GM18909 (cell line): Measurements from ENCODE around the gene CMTR1.

Experiments
- ATAC-seq: cut with Tn5 transposase; IDR thresholded peaks from one replicate; pipeline ENCODE4 v1.9.1; 2021; ENCODE audit warnings: mild to moderate bottlenecking; ENCODE audit not compliant: unreplicated experiment, poor library complexity

Gene CMTR1

DNA sequence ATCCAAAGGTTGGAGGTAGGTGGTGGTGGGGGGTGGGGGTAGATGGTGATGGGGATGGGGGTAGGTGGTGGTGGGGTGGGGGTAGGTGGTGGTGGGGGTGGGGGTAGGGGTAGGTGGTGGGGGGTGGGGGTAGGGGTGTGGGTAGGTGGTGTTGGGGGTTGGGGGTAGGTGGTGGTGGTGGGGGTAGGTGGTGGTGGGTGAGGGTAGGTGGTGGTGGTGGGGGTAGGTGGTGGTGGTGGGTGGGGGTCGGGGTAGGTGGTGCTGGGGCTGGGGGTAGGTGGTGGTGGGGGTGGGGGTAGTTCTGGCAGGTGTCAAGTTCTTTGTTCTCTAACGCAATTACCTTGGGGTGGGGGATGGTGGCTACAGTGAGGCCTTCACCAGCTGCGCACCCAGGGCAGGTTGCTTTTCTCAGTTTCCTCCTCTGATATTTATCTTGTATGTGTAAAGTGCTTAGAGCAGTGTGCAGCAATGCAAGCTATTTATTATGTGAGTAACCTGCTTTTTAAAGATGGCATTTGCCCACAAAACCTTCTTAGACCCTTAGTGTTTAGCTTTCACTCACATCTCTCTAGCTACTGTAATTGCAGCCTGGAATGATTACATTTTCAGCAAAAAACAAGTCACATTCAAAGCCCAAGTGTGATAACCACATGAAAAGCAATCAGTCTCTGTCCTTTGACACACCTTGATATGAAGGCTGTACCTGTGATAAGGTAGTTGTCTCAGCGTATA is 74.8 kb downstream of the CMTR1 start:
- ATAC-seq, result no peak

DNA sequence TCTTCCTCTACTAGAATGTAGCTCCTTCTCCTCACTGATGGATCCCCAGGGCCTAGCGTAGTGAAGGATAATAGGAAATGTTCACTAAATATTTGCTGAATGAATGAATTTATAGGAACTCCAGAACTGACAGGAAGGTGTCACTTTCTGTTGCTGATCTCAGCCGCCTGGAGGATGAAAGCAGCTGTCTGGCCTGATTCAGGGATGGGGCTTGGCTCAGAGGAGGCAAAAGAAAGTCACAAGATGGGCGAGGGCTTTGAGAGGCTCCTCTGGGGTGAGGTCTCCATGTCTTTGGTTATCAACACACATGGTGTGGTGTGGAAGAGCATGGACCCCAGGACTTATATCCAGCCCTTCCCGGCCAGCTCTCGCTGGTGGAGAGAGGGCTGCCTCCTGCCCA is 78.2 kb downstream of the CMTR1 start:
- ATAC-seq, result no peak

DNA sequence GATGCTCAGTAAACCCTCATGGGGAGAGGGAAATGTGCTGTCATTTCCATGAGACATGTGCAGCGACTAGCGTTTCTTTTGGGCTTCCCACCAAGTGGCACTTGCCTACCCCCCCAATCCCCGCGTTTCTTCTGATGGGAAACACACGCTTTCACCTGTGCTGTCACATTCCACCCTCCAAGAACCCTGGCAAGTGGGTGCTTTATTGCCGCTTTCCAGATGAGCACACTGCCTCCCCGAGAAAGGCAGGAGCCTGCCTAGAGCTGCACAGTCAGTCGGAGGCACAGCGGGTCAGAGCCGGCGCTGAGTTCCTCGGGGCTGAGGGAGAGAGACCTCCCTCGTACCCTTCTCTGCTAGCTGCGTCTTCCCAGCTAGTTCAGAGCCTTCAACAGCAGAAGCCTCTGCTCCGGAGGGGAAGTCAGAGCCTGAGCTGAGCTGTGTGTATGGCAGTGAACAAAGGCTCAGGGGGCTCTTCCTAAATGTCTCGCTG is 78.9 kb downstream of the CMTR1 start:
- ATAC-seq, result no peak

DNA sequence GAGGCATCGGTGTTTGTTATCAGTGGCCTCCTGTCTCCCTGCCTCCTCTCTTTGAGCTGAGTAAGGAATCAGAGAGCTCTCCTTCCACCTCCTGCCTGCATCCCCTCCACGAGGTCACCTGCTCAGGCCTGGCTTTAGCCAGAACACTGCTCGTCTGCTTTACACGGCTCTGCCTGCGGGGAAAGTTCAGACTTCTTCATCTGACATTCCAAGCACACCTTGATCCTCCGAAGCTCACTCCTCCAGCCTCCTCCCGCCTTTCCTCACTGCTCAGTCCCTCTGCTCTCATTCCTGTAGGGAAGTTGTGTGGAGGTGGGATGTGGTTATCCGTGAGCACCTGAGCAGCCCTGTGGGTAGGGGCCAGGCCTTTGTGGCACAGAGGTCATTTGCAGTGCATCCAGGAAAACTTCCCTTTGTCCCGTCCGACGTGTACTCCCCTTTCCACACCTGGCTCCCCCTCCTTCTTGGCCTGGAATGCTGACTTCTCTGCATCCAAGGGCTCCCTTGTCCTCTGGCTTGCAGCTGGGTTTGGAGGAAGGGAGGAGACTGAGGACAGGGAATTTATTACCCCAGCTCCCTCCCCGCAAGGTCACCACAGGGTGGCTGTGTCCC is 79.5 kb downstream of the CMTR1 start:
- ATAC-seq, result no peak

DNA sequence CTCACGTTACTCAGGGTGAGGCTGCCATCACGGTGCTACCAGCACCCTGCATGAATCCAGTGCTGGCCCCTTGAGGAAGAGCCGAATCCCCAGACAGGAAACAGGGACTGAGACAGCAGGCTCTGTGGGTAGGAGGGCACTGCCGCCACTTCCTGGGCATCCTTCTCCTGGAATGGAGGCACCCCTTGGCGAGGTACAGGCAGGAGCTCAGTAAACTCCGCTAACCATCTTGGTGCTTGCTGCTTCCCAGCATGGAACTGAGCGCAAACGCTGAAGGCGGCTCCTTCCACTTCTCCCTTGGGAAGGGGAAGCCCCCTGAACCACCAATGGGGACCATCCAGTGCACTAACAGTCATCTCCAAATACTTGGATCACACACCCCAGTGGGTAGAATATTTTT is 80.1 kb downstream of the CMTR1 start:
- ATAC-seq, result no peak

DNA sequence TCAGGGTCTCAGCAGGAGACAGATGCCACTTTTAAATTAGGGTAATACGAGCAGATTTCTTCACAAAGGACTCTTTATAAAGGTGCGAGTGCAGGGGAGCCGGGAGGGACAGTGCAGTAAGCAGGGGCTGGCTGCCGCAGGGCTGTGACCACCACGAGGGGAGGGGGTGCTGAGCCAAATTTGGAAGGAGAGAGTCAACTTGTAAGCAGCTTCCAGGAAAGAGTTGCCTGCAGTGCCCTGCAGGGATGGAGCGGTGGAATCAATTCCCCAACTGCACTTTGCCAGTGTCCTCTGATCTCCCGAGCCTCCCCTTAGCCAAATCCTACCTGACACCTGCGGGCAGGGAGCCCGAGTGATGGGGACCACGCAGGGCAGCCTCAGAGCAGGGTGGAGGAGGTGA is 80.6 kb downstream of the CMTR1 start:
- no peak for ATAC-seq

DNA sequence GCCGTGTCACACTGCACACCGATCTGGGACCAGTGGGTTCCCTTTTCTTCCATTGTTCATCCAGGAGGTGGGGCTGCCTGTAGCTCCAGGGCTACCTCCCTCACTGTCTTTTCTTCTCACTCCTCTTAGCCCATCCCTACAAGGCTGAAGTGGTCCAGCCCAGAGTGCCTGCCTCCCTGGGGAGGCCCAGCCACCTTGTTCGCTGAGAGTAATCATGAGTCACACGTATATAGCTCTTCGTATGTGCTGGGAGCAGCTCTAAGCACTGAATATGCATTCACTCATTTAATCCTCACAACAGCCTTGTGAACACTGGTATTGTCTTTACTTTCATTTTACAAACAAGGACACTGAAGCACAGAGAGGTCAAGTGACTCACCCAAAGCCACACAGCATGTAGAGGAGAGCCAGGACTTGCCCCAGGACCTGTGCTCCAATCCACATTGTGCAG is 81.3 kb downstream of the CMTR1 start:
- ATAC-seq, result no peak

DNA sequence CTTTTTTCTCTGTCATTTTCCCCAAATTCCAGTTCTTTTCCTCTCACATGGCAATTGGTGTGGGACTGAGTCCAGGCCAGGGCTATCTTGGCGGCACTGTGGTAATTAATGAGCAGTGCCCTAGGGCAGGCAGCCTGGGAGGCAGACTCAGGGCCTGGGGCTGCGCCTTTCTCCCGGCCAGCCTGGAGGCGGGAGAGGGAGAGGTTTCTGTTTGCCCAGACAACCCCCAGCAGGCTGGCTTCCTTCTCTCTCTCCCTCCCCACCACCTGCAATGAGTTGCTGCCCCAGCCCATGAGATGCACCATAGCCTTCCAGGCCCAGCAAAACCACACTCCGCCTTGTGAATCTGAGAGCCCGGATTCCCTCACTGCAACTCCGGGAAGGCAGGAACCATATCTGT is 81.8 kb downstream of the CMTR1 start:
- ATAC-seq, result no peak

DNA sequence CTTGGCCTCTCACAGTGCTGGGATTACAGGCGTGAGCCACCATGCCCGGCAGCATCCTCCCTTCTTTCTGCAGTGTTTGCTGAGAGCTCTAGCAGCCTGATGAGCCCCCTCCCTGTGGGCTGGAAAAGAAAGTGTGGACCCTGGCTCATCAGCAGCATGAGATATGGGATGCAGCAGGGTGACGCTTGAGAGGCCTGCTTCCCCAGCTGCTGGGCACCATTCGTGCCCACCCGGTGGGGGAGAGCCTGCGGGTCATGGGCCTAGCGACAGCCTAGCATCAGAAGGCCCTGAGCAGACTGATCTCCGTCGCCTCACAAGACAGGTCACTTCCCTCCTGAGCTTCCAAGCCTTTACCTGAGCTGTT is 82.7 kb downstream of the CMTR1 start:
- ATAC-seq, result no peak

DNA sequence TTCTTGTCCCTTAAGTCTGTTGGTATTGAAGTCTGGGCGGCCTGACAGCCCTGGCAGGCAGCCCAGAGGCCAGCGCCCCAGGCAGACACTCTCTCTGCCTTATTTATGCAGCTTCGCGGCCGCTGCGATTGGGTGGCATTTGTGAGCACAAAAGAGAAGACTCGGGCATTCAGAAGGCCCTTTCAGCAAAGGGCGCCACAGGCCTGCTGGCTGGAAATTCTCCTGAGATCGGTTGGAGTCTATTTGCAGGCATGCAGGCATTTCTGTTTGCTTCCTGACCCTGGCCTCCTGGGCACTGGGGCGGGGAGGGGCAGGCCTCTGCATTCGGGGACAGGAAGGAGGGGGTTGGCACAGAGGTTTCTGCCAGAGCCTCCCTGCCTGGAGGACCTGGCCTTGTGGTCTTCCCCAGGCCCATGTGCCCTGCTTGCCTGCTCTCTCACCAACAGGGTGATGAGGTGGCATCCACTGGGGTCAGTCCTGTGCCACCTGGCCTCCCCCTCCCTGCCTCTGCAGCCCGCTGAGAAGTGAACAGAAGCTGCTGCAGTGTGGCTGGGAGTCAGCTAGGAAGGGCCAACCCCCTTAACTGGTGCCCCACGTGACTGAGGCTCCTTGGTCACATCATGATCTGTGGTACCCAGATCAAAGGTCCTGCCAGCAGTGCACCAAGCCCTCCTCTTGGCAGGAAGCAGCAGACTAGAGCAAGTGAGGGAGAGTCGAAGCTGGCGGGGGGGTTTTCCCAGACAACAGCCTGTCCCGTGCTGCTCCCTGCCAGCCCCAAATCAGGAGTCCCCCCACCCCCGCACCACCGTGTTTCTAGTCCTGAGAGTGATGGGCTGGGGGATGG is 83.3 kb downstream of the CMTR1 start:
- ATAC-seq, result peak; percentile 70

DNA sequence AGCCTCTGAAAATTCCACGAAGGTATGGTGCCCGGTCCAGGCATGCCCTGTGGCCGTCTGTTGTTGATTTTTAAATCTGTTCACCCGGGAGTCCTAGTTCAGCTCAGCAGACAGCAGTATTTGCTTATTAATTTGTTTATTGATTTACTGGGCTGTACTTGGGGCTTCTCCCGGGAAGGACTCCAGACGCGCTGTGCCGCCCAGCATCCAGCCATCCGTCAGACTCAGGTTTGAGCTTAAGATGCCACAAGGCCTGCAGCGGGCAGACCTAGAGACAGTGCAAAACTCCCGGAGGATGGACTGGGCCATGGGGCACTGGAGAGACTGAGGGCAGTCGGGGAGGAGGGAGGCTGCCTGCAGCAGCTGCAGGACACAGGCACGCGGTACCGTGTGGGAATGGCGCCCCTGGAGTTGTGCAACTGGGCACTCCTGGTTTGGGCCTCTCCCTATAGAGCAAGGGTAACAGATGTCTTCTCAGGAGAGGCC is 83.9 kb downstream of the CMTR1 start:
- ATAC-seq, result no peak

DNA sequence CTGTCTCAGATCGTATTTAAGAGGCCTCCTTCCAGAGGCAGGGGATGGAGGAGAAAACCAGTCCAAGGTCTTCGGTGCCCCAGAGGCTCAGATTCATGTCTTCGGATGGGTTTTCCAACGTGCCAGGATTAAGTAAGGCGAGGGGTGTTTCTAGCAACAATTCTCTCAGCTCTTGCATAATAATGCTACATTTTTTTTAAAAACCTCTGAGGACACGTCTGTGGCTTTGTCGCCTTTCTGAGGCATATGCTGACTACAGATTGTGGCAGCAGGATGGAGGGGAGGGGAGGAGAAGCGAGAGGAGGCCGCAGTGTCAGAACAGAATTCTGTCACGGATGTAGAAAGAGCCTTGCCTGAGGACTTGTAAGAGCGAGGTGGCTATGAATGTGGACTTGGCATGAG is 84.4 kb downstream of the CMTR1 start:
- ATAC-seq, result no peak

DNA sequence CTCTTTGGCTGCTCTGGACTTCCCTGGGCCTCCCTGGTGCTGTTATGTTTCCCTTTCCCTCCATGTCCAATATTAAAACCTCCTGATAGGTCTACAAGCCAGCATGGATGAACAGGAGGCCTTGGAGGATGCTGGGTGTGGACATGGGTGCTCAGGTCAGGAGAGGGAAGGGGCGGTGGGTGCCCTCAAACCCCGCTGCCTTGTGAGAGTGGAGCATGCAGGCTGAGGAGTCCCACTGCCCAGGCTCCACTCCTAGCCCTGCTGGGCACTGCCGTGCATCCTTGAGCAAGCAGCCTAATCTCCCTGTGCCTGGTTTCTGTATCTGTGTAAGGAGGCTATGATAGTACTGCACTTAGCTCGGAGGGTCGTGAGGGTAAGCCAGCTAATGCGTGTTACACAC is 85.1 kb downstream of the CMTR1 start:
- no peak for ATAC-seq

DNA sequence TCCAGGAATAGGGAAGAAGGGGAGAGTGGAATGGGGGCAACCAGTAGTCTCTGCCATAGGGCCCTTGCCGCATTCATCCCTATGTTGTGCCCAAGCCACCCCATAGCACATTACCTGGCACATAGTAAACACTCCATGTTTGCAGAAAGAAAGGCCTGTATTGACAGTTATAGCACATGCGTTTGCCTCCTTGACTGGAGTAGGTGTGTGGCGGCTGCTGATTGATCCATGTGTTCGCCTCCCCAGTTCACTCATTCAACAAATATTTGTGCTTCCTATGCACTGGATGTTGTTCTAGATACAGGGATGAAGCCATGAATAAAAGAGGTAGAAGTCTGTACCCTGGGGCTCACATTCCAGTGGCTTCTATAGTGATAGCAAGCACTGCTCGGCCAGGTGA is 86.4 kb downstream of the CMTR1 start:
- ATAC-seq, result no peak

DNA sequence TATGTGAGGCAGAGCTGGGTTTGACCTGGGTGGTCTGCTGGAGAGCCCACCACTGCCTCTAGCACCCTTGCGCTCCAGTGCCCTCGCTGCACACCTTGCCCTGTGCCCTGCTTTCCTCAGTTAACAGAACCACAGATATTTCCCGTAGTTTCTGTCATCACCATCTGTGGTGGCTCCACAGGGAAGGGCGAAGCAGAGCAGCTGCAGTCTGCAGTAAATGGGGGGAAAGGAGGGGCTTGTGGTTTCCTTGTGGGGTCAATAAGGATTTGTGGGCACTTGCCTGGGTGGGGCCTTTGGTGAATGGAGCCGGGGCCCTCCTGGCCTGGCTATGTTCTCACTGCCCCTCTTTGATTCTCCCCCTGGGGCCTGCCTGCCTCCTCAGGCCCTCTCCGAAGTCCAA is 87.9 kb downstream of the CMTR1 start:
- ATAC-seq, result no peak

DNA sequence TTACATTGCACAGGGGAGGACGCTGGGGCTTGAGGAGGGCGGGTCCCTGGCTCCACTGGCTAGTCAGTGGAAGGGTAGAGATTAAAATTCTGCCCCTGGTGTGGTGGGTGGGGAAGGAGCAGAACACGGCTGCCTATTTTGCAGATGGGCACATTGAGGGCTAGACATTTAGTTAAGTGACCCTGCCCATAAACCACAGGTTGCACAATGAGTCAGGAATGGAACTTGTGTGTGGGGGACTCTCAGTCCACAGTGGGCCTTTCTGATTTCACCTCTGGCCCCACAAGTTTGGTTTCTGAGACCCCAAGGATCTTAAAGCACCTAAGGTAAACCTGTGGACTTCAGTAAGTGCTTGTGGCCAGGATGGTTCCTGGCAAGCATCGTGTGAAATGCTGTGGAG is 88.7 kb downstream of the CMTR1 start:
- no peak for ATAC-seq

DNA sequence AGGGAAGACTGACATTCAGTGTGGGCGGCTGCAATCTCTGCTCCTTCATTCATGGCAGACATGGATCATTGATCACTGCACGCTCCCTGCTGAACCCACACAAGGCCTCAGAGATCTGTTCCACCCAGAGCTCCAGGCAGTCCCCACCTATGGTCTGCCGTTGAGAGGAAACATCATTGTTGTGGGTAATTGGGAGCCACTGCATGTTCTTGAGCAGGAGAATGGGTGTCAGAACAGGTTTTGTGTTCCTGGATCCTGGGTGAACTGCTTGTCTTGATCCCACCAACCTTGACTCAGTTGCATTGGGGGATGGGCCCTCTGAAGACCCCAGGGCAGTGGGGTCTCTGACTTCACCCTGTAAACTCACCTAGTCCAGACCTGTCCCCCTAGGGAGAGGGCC is 89.8 kb downstream of the CMTR1 start:
- ATAC-seq, result no peak

DNA sequence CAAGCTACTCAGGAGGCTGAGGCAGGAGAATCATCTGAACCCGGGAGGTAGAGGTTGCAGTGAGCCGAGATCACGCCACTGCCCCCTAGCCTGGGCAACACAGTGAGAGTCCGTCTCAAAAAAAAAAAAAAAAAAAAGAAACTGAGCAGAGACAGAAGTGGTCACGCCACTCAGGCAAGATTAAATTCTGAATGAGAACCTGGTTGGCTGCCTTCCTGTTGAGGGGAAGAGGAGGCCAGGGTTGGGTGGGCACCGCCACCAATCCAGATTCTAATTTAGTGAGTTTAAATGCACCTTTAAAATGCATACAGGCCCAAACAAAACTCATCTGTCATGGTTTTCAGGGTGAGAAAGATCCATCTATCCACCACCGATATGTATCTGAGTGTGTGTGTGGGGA is 90.4 kb downstream of the CMTR1 start:
- ATAC-seq, result no peak

DNA sequence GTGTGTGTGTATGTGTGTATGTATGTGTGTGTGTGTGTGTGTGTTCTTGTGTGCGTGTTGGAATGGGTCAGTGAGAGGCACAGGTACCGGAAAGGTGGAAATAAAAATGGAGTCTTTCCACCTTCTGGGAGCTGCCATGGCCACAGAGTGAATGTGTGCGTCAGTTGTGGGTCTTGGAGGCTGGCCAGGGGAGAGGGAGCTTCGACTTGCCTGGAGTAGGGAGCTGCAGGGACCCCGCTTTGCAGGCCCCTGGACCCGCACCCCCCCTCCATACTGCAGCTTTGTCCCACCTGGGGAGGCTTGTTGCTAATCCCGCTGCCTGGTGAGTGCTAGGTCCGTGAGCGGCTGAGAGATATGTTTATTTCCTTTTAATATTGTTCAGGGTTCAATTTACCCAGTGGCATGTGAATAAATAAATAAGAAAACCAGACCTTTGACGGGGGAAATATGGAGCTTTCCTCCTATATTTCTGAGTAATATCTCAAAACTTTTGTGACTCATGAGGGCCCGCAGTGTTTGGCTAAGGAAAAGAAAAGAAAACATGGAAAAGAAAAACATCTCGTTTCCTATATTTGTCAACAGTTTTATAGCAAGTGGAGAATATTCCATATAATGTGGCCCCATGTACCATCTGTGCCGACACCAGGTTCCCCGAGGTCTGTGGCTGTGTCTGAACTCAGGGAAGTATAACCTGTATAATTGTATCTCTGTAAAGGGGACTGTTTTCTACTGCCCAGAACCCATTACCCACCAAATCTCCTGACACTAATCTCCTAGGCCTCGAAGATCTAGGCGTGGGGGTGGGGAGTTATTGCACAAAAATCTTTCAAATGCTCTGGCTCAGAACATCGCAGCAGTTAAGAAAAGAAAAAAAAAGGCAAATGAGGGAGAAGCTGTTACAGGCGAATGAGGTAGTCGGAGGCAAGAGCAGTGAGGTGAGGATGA is 91.3 kb downstream of the CMTR1 start:
- no peak for ATAC-seq

DNA sequence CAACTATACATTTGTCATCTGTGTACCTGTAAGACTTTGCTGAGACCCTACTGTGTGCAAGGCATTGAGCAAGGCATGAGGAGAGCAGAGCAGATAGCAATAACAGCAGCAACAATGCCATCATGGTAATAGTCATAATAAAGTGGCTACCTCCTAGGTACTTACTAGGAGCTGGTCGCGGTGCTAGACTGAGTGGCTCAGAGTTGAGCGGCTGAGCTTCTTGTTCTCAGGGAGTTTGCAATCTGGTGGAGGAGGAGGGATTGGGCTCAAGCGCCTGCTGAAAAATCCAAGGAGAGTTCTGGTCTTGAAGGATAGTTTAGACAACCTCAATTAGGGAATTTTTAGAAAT is 91.9 kb downstream of the CMTR1 start:
- no peak for ATAC-seq
